ENCODE results near the gene FHOD3.
"Not testable (repeated sequence)": the region's sequence is repeated elsewhere in the genome, so short reads cannot be mapped to it uniquely, and the experiment has no call there.

The FHOD3 gene

DNA sequence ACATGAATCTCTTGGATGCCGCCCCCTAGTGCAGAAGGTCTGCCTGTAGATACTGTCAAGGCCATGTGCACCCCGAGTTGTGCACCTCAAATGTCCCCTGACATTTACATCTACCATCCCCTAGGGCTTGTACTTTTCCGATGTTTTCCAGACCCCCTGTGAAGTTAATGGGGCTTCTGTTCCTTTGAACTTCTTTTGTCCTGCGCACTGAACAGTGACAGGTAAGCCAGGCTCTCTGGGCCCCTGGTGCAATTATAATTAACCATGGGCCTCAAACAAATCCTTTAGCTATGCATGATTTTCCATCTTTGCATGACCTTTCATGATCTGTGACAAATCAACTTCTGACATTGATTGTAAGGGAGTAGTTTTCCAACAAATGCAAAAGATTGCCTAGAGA lies 158.4 kb downstream of the FHOD3 start:
- DNase-seq = no peak

DNA sequence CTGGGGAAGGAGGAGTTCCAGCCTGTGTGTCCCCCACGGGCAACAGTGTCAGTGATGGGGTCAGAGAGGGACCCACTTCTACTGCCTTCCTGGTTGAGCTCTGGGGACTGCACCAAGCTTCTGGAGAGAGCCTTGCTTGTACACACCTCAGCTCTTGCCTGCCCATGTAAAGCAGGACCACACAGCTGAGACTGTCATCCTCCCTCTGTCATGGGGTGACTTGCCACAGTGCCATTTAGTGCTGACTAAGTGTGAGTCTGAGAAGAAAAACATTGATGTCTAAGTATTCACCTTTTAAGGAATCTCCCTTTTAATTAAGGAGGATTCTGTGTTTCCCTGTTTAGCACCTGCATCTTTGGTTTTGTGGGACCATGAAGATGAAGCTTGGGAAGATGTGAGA lies 159.1 kb downstream of the FHOD3 start:
- no peak for DNase-seq

DNA sequence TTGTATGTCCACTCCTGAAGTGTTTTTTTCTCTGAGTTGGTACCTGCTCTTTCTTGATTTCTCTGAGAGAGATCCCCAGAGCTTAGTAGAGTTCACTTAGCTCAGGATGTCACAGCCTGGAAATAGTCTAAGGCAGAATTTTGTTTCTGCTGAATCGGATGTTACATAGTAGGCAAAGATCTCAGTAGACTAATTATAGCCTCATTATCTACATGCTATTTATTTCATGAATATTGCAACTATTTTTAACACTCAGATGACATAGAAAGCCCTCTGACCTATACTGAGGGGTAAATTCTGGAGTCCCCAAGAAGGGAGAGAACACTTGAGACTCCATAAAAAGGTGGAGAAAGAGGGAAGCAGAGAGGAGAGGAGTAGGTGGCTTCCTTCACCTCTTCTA lies 160.2 kb downstream of the FHOD3 start:
- DNase-seq = no peak

- no peak for DNase-seq
These were observed 160.8 kb downstream of the FHOD3 start for GRCh38 chr18:36458306-36458705.

GRCh38 chr18:36459203-36459602 lies 161.7 kb downstream of the FHOD3 start:
- no peak for DNase-seq

- no peak for DNase-seq
These were observed 162.3 kb downstream of the FHOD3 start for GRCh38 chr18:36459786-36460185.

- no peak for DNase-seq
These were observed 162.9 kb downstream of the FHOD3 start for GRCh38 chr18:36460324-36460850.

DNA sequence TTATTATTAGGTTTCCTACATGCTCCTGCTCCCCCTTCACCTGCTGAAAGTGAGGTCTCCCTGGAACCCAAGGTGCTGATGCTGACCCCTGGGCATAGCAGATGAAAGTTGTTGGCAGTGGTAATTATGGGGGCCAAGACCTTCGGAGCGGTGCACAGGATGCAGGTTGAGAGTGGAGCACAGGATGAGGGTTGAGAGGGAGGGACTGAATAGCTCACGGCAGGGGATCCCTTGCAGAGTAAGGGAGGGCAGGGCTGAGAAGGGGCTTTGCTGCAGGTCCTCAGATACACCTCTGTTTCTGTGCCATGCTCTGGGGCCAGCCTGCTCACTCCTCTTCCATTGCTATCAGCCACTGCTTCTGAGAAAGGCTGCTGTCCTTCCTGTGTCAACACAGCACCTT lies 163.3 kb downstream of the FHOD3 start:
- DNase-seq = no peak

GRCh38 chr18:36461551-36461987 lies 164.1 kb downstream of the FHOD3 start:
- no peak for DNase-seq

DNA sequence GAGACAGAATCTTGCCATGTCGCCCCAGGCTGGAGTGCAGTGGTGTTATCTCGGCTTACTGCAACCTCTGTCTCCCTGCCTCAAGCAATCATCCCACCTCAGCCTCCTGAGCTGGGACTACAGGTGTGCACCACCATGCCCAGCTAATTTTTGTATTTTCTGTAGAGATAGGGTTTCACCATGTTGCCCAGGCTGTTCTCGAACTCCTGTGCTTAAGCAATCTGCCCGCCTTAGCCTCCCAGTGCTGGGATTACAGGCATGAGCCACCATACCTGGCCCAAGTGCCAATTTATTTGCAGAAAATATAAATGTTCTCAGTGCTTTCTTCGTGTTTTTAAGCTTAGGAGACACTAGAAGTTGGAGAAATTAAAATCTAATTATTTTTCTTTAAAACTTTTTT lies 166.0 kb downstream of the FHOD3 start:
- not testable (repeated sequence) for DNase-seq

DNA sequence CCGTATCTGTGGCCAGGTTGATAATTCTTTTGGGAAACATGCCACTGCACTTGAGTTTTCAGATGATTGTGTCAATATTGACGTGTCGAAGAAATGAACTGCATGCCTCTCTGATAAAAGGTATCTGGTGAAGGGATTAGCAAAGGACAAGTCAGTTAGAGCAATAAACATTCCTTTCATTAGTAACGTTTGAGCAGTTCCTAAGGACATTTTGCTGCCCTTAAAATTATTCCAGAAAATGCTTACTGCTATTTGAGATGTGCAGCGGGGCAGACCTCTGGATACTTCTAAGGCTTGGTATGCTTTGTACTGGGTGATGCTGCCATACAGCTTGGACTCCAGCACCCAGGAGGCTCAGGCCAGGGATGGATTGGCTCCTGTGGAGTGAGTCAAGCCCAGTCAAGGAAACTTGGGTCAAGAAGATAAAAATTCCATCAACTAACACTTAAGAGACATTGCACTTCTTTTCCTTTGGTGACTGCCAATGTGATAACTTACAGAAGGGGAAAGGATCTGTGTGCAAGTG lies 166.7 kb downstream of the FHOD3 start:
- DNase-seq = no peak

DNA sequence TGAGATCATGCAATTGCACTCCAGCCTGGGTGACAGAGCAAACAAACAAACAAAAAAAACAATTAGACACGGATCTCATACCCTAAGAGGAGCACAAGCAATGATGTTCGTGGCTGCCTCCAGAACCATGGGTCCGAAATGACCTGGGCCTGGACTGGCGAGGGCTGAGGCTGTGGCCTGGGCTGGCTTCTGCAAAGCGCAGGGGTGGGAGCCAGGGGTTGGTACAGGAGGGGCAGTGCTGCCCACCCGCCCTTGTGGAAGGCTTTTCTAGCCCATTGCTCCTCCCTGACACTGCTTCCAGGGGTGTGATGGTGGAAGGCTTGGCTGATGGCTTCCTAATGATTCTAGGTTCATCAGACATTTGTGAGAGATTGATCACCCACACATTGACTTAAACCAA lies 167.8 kb downstream of the FHOD3 start:
- no peak for DNase-seq

DNA sequence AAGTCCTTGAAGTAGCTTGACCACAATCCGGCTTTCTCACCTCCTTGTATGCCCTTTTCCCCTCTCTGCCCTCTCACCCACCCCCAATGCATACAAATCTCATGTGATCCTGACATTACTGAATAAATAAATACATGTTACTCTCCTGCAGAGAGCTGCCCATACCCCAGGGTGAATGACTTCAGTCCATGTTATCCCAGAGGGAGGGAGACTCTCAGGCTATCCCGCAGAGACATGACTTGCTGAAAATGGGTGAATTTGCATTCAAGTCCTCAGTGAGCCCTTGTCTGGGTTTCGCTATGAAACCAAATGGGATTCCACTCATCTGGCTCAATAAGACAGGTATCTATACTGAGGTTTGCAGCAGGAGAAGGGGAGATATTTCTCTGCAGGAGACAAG lies 168.5 kb downstream of the FHOD3 start:
- no peak for DNase-seq

- no peak for DNase-seq
These were observed 170.1 kb downstream of the FHOD3 start for GRCh38 chr18:36467614-36468013.

- DNase-seq = no peak
These were observed 170.6 kb downstream of the FHOD3 start for GRCh38 chr18:36468161-36468560.

DNA sequence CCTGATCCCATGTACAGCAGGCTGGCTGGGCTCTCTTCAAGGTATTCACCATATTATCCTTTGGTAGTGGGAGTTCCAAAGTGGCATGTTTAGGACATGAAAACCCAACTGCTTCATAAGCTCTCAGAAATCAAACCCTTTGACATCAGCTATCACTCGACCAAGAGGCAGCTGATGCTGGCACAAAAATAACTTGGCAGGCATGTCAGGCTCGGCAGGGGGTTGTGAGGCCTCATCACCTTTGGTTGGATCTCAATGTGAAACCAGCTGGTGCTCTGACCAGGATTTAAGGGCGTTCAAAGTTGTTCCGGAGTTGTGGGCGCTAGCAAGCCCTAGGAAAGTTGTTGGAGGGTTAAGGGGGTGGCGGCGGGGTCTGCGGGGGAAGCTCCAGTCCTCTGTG lies 171.9 kb downstream of the FHOD3 start:
- DNase-seq = no peak

DNA sequence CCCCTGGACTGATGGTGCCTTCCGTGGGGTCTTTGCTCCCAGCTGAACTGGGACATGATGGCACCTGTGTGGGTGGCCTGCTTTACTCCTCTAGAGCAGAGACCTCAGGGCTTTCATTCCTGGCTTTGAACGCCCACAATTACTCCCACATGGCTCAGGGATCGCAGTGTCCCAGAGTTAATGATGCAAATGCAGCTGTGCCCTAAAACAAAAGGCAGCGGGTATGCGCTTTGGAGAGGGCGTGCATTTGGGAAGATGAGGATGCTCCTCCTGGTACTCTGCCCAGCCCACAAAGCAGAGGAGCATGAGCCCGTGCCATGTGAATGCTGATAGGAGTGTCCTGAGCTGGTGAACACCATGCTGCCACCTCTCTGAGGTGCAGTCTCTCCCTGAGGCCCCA lies 173.4 kb downstream of the FHOD3 start:
- no peak for DNase-seq

GRCh38 chr18:36471393-36471792 lies 173.9 kb downstream of the FHOD3 start:
- no peak for DNase-seq

- no peak for DNase-seq
These were observed 178.9 kb downstream of the FHOD3 start for GRCh38 chr18:36476433-36476832.

- no peak for DNase-seq
These were observed 180.3 kb downstream of the FHOD3 start for GRCh38 chr18:36477776-36478175.

- DNase-seq = no peak
These were observed 183.7 kb downstream of the FHOD3 start for GRCh38 chr18:36481201-36481657.

GRCh38 chr18:36481935-36482334 lies 184.4 kb downstream of the FHOD3 start:
- DNase-seq = no peak

DNA sequence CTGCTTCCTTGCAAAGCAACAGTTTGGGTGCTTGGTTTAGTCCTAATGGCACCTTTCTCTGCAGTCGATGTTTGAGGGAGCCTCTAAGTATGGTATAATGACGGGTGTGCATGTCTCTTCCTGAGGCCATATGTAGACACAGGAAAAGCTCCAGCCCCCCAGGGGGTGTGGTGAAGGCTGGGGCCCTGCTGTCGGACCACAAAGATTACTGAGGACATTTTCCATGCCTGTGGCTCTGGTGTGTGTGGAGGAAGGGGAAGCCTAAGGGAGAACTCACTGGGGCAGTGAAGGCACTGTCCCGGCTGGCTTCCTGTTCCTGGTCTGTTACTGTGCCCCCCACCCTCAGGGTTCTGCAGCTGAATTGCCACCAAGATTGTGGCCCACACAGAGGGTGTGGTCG lies 187.1 kb downstream of the FHOD3 start:
- DNase-seq = no peak

GRCh38 chr18:36485772-36486171 lies 188.3 kb downstream of the FHOD3 start:
- DNase-seq = no peak

- no peak for DNase-seq
These were observed 190.6 kb downstream of the FHOD3 start for GRCh38 chr18:36488131-36488530.
